HCT116 (cell line): Measurements from ENCODE around the gene GFPT2. TPM values are rescaled to one million over a fixed set of nuclear protein-coding genes. Genes with fewer than 3 reads are reported as not detected.

Experiments
- ATAC-seq: fragments of 200-7000 bp; cut with Tn5 transposase; 2 replicates; pipeline ENCODE4 v1.9.1; 2020; ENCODE audit warnings: mild to moderate bottlenecking, moderate library complexity
- BruUV-seq: library from RNA; stranded (reverse); fragments of 400-500 nt; replicated peaks from 2 replicates; lab custom pipeline; 2021; lab: Mats Ljungman, UMichigan
- CTCF ChIA-PET: fragments of 300-600 bp; sonication (Branson Sonifier 250); formaldehyde crosslinking; loops from one replicate; lab custom pipeline; 2021; ENCODE audit warnings: antibody characterized with exemption; lab: Charles Lee
- POLR2A ChIA-PET: fragments of 300-600, 350-600 bp; sonication (Branson Sonifier 250); formaldehyde crosslinking; loops from one replicate; lab custom pipeline; 2021; ENCODE audit warnings: antibody characterized with exemption; lab: Charles Lee
- RAD21 ChIA-PET, 2 experiments: fragments of 300-600 bp; sonication (Branson Sonifier 250); formaldehyde crosslinking; loops; one replicate each; lab custom pipeline; 2023; ENCODE audit warnings: low total read pairs in 2 of 2; ENCODE audit not compliant: uncharacterized antibody in 2 of 2, unreplicated experiment in 2 of 2, low non-redundant PET in 1 of 2; lab: Charles Lee
- DNase-seq: peaks from one replicate; pipeline ENCODE4 v3.0.0-alpha.2; 2010; ENCODE audit warnings: low read depth, low spot score
- H2AFZ ChIP-seq: fragments of 200-600 bp; shearing (Covaris generic), sonication (generic); 2 replicates; pipeline ENCODE4 v1.6.1; 2017; ENCODE audit warnings: low read depth, mixed run types, mixed read lengths, antibody characterized with exemption, low read length; ENCODE audit not compliant: poor library complexity, severe bottlenecking
- H3K27ac ChIP-seq: 2 replicates; pipeline ENCODE4 v1.5.1; 2012; ENCODE audit warnings: low read depth, low read length
- H3K27me3 ChIP-seq: fragments of 200-600 bp; sonication (generic); 2 replicates; pipeline ENCODE4 v1.6.1; 2016; ENCODE audit warnings: mixed run types, low read length, mixed read lengths; ENCODE audit not compliant: insufficient read depth
- H3K36me3 ChIP-seq, 2 experiments: fragments of 200-500 bp in 1 of 2; fragments of 200-600 bp in 1 of 2; sonication (Bioruptor generic) in 1 of 2; sonication (generic) in 1 of 2; 2 replicates each; pipeline versions ENCODE4 v1.5.1 to v1.6.1; 2014 to 2016; ENCODE audit warnings: low read length in 2 of 2, inconsistent platforms in 1 of 2, mixed read lengths in 1 of 2, mixed run types in 1 of 2; ENCODE audit not compliant: insufficient read depth in 2 of 2, control insufficient read depth in 1 of 2
- H3K4me1 ChIP-seq, 2 experiments: fragments of 200-600 bp in 1 of 2; sonication (generic) in 1 of 2; 2 replicates each; pipeline versions ENCODE4 v1.5.1 to v1.6.1; 2012 to 2017; ENCODE audit warnings: low read length in 2 of 2, inconsistent platforms in 1 of 2, mild to moderate bottlenecking in 1 of 2, mixed read lengths in 1 of 2, mixed run types in 1 of 2, moderate library complexity in 1 of 2; ENCODE audit not compliant: insufficient read depth in 2 of 2, control insufficient read depth in 1 of 2
- H3K4me2 ChIP-seq: fragments of 200-600 bp; sonication (generic); 2 replicates; pipeline ENCODE4 v1.6.1; 2017; ENCODE audit warnings: mixed run types, low read length, mixed read lengths
- H3K4me3 ChIP-seq, 2 experiments: fragments of 200-600 bp in 1 of 2; sonication (generic) in 1 of 2; replicated peaks in 1 of 2; 2 replicates each; pipeline ENCODE4 v1.5.1; 2011 to 2016; ENCODE audit warnings: low read length in 2 of 2, control low read depth in 1 of 2, low read depth in 1 of 2, mild to moderate bottlenecking in 1 of 2, mixed read lengths in 1 of 2, mixed run types in 1 of 2
- H3K79me2 ChIP-seq: fragments of 200-600 bp; sonication (generic); 2 replicates; pipeline ENCODE4 v1.6.1; 2017; ENCODE audit warnings: mild to moderate bottlenecking, mixed run types, low read length, moderate library complexity, mixed read lengths; ENCODE audit not compliant: insufficient read depth
- H3K9ac ChIP-seq: fragments of 200-600 bp; sonication (generic); 2 replicates; pipeline ENCODE4 v1.6.1; 2016; ENCODE audit warnings: low read length, mixed read lengths
- H3K9me2 ChIP-seq: fragments of 200-600 bp; sonication (generic), shearing (Covaris generic); 2 replicates; pipeline ENCODE4 v1.6.1; 2017; ENCODE audit warnings: mixed run types, mild to moderate bottlenecking, moderate library complexity; ENCODE audit not compliant: insufficient read depth
- H3K9me3 ChIP-seq, 2 experiments: fragments of 200-500 bp in 1 of 2; fragments of 200-600 bp in 1 of 2; sonication (Bioruptor generic) in 1 of 2; sonication (generic) in 1 of 2; 2 replicates each; pipeline ENCODE4 v1.6.1; 2014 to 2017; ENCODE audit warnings: low read length in 2 of 2, mixed read lengths in 2 of 2, inconsistent platforms in 1 of 2, low read depth in 1 of 2, mild to moderate bottlenecking in 1 of 2, mixed run types in 1 of 2, moderate library complexity in 1 of 2; ENCODE audit not compliant: control insufficient read depth in 1 of 2, insufficient read depth in 1 of 2
- H4K20me1 ChIP-seq: fragments of 200-600 bp; sonication (generic), shearing (Covaris generic); 2 replicates; pipeline ENCODE4 v1.6.1; 2017; ENCODE audit warnings: mixed run types, mild to moderate bottlenecking, moderate library complexity; ENCODE audit not compliant: insufficient read depth
- CBX3 ChIP-seq: IDR thresholded peaks from 2 replicates; pipeline ENCODE4 v1.6.1; 2012; ENCODE audit warnings: low read depth
- CEBPB ChIP-seq: IDR thresholded peaks from 2 replicates; pipeline ENCODE4 v1.6.1; 2012; ENCODE audit warnings: low read depth
- EGR1 ChIP-seq: IDR thresholded peaks from 2 replicates; pipeline ENCODE4 v1.6.1; 2012; ENCODE audit warnings: low read depth
- ELF1 ChIP-seq: IDR thresholded peaks from 2 replicates; pipeline ENCODE4 v1.6.1; 2012; ENCODE audit warnings: low read depth, borderline replicate concordance
- EZH2 ChIP-seq: fragments of 200-600 bp; sonication (generic); IDR thresholded peaks from 2 replicates; pipeline ENCODE4 v1.6.1; 2017; ENCODE audit warnings: antibody characterized with exemption, mixed run types
- EZH2phosphoT487 ChIP-seq: fragments of 200-600 bp; IDR thresholded peaks from 2 replicates; pipeline ENCODE4 v1.6.1; 2018; ENCODE audit warnings: antibody characterized with exemption, borderline replicate concordance
- FOSL1 ChIP-seq: IDR thresholded peaks from 2 replicates; pipeline ENCODE4 v1.6.1; 2012; ENCODE audit warnings: low read depth
- JUND ChIP-seq: IDR thresholded peaks from 2 replicates; pipeline ENCODE4 v1.6.1; 2012
- POLR2AphosphoS5 ChIP-seq: IDR thresholded peaks from 2 replicates; pipeline ENCODE4 v1.6.1; 2011; ENCODE audit warnings: mild to moderate bottlenecking, low read depth, low read length, moderate library complexity
- RAD21 ChIP-seq: IDR thresholded peaks from 2 replicates; pipeline ENCODE4 v1.6.1; 2012; ENCODE audit warnings: low read depth, mild to moderate bottlenecking
- SP1 ChIP-seq: IDR thresholded peaks from 2 replicates; pipeline ENCODE4 v1.6.1; 2012; ENCODE audit warnings: low read depth
- ZFX ChIP-seq: fragments of 450-650 bp; IDR thresholded peaks from 2 replicates; pipeline ENCODE4 v1.6.1; 2017
- ZNF274 ChIP-seq: fragments of 200-500 bp; sonication (Bioruptor generic); IDR thresholded peaks from 2 replicates; pipeline ENCODE4 v1.6.1; 2014; ENCODE audit warnings: mild to moderate bottlenecking, low read depth, low read length, inconsistent platforms
- intact Hi-C: fragments of 100-400 bp; cut with micrococcal nuclease; formaldehyde crosslinking; loops from 2 replicates; pipeline ENCODE4 v1.10.0; 2022
- total RNA-seq: library from RNA; stranded (reverse); gene quantifications from one replicate; pipeline ENCODE4 v1.2.1, GENCODE V29; 2021; ENCODE audit not compliant: unreplicated experiment
- TF ChIP-seq, protein P1 (sequence below): IDR thresholded peaks from 2 replicates; pipeline ENCODE4 v1.6.1; 2012
- TF ChIP-seq, protein P2 (sequence below), 3 experiments: fragments of 200-600 bp in 1 of 3; sonication (generic) in 1 of 3; IDR thresholded peaks in 2 of 3; conservative IDR thresholded peaks in 1 of 3; 2 replicates each; pipeline ENCODE4 v1.5.1; 2012 to 2017; ENCODE audit warnings: low read depth in 2 of 3, low read length in 2 of 3, antibody characterized with exemption in 1 of 3, borderline replicate concordance in 1 of 3, control low read depth in 1 of 3, mild to moderate bottlenecking in 1 of 3, mixed read lengths in 1 of 3, mixed run types in 1 of 3, moderate library complexity in 1 of 3; ENCODE audit not compliant: insufficient read depth in 1 of 3

The GFPT2 gene
- total RNA-seq, 1 experiment from 2014 or later = 16.1 TPM

DNA sequence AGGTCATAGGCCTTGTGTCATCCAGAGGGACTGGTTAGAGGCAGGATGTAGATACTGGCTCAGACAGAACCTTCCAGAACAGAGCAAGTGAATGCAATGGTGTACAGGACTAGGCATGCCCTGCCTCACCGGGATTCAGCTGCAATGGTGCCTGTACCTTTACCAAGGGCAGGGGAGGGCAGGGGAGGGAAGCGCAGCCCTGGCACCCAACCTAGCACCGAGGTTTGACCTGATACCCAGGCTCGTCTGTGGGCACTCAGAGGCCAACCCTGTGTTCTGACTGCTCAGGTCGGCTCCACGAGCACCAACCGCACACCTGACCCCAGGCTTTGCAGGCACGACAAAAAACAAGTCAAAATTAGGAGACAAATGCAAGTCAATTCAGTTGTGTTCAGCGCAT is 47.3 kb upstream of the GFPT2 start:
- Histone ChIP-seq H3K27ac (no peak overlapping the region), H3K27me3 (no peaks in the 10 kb centered on the region), H4K20me1 (no peaks in the 10 kb centered on the region), H3K9ac (no peak overlapping the region), H3K79me2 (no peaks in the 10 kb centered on the region), H3K36me3 (no peaks in the 10 kb centered on the region)
- POLR2A ChIA-PET = no interaction called here
- TF ChIP-seq RAD21 = no peak
- no peak for TF ChIP-seq SP1
- TF ChIP-seq ELF1 = no peak
- no peak for TF ChIP-seq EZH2
- no peak for TF ChIP-seq CBX3
- TF ChIP-seq JUND = no peak
- no peak for TF ChIP-seq EZH2phosphoT487
- no peak for TF ChIP-seq FOSL1
- no peak for TF ChIP-seq POLR2AphosphoS5
- TF ChIP-seq CEBPB = no peak
- no peak for TF ChIP-seq ZNF274
- no peak for TF ChIP-seq ZFX
- TF ChIP-seq EGR1 = no peak
- TF ChIP-seq, protein P1, sequence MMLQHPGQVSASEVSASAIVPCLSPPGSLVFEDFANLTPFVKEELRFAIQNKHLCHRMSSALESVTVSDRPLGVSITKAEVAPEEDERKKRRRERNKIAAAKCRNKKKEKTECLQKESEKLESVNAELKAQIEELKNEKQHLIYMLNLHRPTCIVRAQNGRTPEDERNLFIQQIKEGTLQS = no peak
- TF ChIP-seq, protein P2, sequence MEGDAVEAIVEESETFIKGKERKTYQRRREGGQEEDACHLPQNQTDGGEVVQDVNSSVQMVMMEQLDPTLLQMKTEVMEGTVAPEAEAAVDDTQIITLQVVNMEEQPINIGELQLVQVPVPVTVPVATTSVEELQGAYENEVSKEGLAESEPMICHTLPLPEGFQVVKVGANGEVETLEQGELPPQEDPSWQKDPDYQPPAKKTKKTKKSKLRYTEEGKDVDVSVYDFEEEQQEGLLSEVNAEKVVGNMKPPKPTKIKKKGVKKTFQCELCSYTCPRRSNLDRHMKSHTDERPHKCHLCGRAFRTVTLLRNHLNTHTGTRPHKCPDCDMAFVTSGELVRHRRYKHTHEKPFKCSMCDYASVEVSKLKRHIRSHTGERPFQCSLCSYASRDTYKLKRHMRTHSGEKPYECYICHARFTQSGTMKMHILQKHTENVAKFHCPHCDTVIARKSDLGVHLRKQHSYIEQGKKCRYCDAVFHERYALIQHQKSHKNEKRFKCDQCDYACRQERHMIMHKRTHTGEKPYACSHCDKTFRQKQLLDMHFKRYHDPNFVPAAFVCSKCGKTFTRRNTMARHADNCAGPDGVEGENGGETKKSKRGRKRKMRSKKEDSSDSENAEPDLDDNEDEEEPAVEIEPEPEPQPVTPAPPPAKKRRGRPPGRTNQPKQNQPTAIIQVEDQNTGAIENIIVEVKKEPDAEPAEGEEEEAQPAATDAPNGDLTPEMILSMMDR (IDR thresholded peaks at IDR 0.05 in 2 of 3, conservative IDR thresholded peaks at IDR 0.05 in 1 of 3; ENCODE audit: borderline replicate concordance in 1 of 3, insufficient read depth in 1 of 3, low read depth in 2 of 3, low read length in 2 of 3) = no peak
- TF ChIP-seq, all 23 proteins: peak for 0
- no TSS peak for BruUV-seq
- ATAC-seq (no peak), DNase-seq (no peak)
- no peak overlapping the region for H2AFZ ChIP-seq
- RAD21 ChIA-PET = no interaction called here
- H3K4me3 ChIP-seq = no peak overlapping the region
- intact Hi-C loops = no loop called here
- H3K9me3 ChIP-seq = no peaks in the 10 kb centered on the region
- H3K4me2 ChIP-seq = no peak overlapping the region
- H3K4me1 ChIP-seq = peaks cover 0 to 4% of the 10 kb centered on the region in 2 experiments; a peak in 1 of 4 replicates
- CTCF ChIA-PET = interaction anchor here (1.3 kb wide), 1 partner anchor 84 kb away, joined by 3 read pairs; no protein-coding TSS in a partner anchor
- H3K9me2 ChIP-seq = no peaks in the 10 kb centered on the region
